Gastrocnemius medialis (tissue), 4 donors: Measurements from ENCODE around the gene IFITM5. TPM values are rescaled to one million over a fixed set of nuclear protein-coding genes. Genes with fewer than 3 reads are reported as not detected.

Experiments used
- ATAC-seq, 2 donors: fragments of 150-250 bp; one replicate each; pipeline ENCODE4 v1.9.1; 2016
- DNase-seq, 2 donors: peaks; one replicate each; pipeline ENCODE4 v3.0.0-alpha.2; 2019
- H3K27ac ChIP-seq, 4 donors: fragments of 200-600 bp; sonication (generic); 1 replicate in 1 of 4; 2 replicates in 3 of 4; pipeline ENCODE4 v1.5.1; 2016 to 2018; ENCODE audit warnings: mild to moderate bottlenecking in 2 of 4, moderate library complexity in 1 of 4
- H3K27me3 ChIP-seq, 3 donors: fragments of 200-600 bp; sonication (generic) in 2 of 3; 1 replicate in 1 of 3; 2 replicates in 2 of 3; pipeline versions ENCODE4 v1.5.1 to v1.6.0; 2016 to 2019; ENCODE audit warnings: mild to moderate bottlenecking in 1 of 3, moderate library complexity in 1 of 3
- H3K36me3 ChIP-seq, 2 donors: fragments of 200-600 bp; sonication (generic) in 1 of 2; one replicate each; pipeline ENCODE4 v1.5.1; 2017 to 2018
- H3K4me1 ChIP-seq, 2 donors: fragments of 200-600 bp; sonication (generic) in 1 of 2; one replicate each; pipeline ENCODE4 v1.5.1; 2016 to 2017; ENCODE audit warnings: mild to moderate bottlenecking in 2 of 2
- H3K4me3 ChIP-seq, 4 donors: fragments of 200-600 bp; sonication (generic) in 3 of 4; 1 replicate in 1 of 4; 2 replicates in 3 of 4; pipeline ENCODE4 v1.5.1; 2016 to 2019; ENCODE audit warnings: mild to moderate bottlenecking in 2 of 4
- H3K9me3 ChIP-seq, 3 donors: fragments of 200-600 bp; sonication (generic) in 2 of 3; 1 replicate in 1 of 3; 2 replicates in 2 of 3; pipeline ENCODE4 v1.5.1; 2016 to 2019
- CTCF ChIP-seq, 5 experiments: fragments of 450-650 bp in 3 of 5; fragments of 200-600 bp in 2 of 5; sonication (generic) in 2 of 5; IDR thresholded peaks in 4 of 5; conservative IDR thresholded peaks in 1 of 5; 1 replicate in 4 of 5; 2 replicates in 1 of 5; pipeline ENCODE4 v1.5.1; 2016 to 2019; ENCODE audit warnings: antibody characterized with exemption in 5 of 5, mild to moderate bottlenecking in 3 of 5, moderate library complexity in 3 of 5
- POLR2A ChIP-seq, 2 donors: fragments of 450-650 bp; IDR thresholded peaks; one replicate each; pipeline ENCODE4 v1.6.1; 2017; ENCODE audit warnings: antibody characterized with exemption in 2 of 2, mild to moderate bottlenecking in 2 of 2, moderate library complexity in 2 of 2
- in situ Hi-C, 4 donors: fragments of 200-750 bp; cut with MboI; loops; one replicate each; pipeline versions ENCODE4 v1.15.0 to v1.8.0; 2017; ENCODE audit warnings: low sequenced_read_pairs in 4 of 4
- intact Hi-C: fragments of 100-400 bp; cut with DNase I; formaldehyde crosslinking; loops from one replicate; pipeline ENCODE4 v1.15.1; 2023; ENCODE audit warnings: low total_unique reads
- total RNA-seq, 4 donors: library from RNA; depleted of rRNA; stranded (reverse); fragments of >200 nt; gene quantifications; one replicate each; pipeline versions ENCODE4 v1.1.0 to v1.2.3, GENCODE V29; 2016

The IFITM5 gene
- total RNA-seq: not detected

DNA sequence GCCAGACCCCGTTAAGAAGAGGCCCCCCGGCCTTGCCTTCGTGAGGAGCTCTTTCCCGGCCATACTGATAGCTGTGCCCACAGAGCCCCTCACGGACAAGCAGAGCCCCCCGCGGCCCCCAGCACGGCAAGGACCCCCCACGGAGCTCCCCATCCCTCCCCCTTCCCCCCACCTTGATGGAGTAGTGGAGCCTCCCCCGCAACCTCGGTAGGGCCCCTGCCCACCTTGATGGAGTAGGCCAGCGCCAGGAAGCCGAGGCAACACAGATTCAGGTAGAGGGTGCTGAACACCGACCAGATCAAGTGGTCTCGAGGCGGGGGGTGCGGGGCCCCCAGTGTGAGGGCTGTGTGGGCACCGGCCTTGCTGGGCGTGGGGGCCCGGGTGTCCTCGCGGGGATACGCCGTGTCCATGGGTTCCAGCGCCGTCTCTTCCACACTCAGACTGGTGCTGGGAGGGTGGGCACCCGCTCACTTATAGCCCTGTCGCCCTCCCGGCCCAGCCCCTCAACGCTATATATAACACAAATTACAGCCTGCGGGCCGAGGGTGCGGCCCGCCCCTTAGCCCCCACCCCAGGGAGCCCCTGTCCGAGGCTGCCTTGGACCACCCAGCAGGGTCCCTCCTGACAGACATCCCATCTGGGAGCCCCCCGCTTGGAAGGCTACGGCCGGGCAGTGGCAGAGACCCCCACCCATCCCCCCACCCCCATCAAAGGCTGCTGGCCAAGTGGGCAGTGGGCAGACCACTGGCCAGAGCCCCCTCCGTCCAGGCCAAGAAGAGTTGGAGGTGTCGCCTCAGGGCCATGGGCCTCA, at the start of gene IFITM5:
TSS of gene IFITM5 (minus strand) at position 446 of the 811 bp plus-strand sequence. CDS start at position 410, 36 bp downstream.
- intact Hi-C loops: no loop called here
- in situ Hi-C loops: no loop called here
- Histone ChIP-seq H3K9me3 (no peaks in the 10 kb centered on the region), H3K27me3 (peaks cover 0 to 27% (median 26%) of the 10 kb centered on the region in 3 donors), H3K4me3 (no peak within 1 kb of the TSS), H3K4me1 (no peaks in the 10 kb centered on the region), H3K36me3 (no peaks in the 10 kb centered on the region), H3K27ac (no peak within 1 kb of the TSS)
- no peak for TF ChIP-seq POLR2A (IDR thresholded peaks at IDR 0.05)
- DNase-seq (no peak), ATAC-seq (no peak)

DNA sequence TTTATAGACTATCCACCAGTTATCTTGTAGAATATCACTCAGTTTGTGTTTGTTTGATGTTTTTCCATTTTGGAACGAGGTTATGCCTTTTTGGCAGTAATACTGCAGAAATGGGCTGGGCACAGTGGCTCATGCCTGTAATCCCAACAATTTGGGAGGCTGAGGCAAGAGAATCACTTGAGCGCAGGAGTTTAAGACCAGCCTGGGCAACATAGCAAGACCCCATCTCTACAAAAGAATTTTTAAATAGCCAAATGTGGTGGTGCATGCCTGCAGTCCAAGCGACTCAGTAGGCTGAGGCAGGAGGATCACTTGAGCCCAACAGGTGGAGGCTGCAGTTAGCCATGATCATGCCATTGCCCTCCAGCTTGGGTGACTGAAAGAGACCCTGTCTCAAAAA, 47.2 kb upstream of the IFITM5 start:
- no peaks in the 10 kb centered on the region for H3K36me3 ChIP-seq
- in situ Hi-C loops: no loop called here

DNA sequence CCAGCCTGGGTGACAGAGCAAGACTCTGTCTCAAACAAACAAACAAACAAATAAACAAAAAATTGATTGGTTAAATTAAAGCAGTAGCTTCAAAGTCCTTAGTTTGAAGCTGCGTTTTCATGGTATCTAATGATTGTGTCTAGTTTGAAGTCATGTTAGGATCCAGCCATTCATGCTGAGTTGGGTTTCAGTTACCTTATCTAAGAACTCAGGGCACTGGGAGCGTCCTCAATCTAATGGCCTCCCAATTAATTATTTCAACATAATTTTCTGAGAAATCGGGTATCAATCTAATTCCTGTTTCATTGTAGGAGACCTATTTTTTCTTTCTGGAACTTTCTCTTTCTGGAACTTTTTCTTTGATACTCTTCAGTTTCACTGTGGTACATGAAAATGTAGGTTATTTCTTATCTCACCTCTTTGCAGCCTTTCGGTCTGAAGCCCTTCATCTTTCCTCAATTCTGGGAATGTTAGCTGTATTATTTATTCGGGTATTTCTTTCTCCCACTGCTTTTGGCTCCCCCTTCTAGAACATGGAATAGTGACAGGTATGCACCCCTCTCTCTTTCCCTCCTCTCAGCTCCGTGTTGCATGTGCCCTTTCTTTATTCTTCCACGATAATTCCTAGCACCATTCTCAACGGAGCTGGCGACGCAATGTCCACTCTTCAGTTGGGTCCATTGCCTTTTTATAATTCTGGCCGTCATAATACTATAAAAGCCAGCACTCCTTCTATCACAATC, 45.7 kb upstream of the IFITM5 start:
- intact Hi-C loops: no loop called here
- Histone ChIP-seq H3K4me1 (no peaks in the 10 kb centered on the region), H3K9me3 (no peaks in the 10 kb centered on the region), H3K36me3 (no peaks in the 10 kb centered on the region), H3K27ac (no peak overlapping the region), H3K27me3 (no peaks in the 10 kb centered on the region), H3K4me3 (no peak overlapping the region)
- DNase-seq: no peak
- in situ Hi-C loops: no loop called here
- TF ChIP-seq POLR2A (IDR thresholded peaks at IDR 0.05): no peak
- TF ChIP-seq CTCF (IDR thresholded peaks at IDR 0.05 in 4 of 5, conservative IDR thresholded peaks at IDR 0.05 in 1 of 5): no peak
- ATAC-seq: no peak

More for the DNA sequence above, 47.2 kb upstream of the IFITM5 start:
- intact Hi-C loops: no loop called here
- ATAC-seq (no peak), DNase-seq (no peak)
- no peaks in the 10 kb centered on the region for H3K27me3 ChIP-seq
- no peaks in the 10 kb centered on the region for H3K9me3 ChIP-seq
- no peak overlapping the region for H3K27ac ChIP-seq
- no peak overlapping the region for H3K4me3 ChIP-seq
- H3K4me1 ChIP-seq: no peaks in the 10 kb centered on the region
- TF ChIP-seq POLR2A (IDR thresholded peaks at IDR 0.05): no peak
- no peak for TF ChIP-seq CTCF (IDR thresholded peaks at IDR 0.05 in 4 of 5, conservative IDR thresholded peaks at IDR 0.05 in 1 of 5)

DNA sequence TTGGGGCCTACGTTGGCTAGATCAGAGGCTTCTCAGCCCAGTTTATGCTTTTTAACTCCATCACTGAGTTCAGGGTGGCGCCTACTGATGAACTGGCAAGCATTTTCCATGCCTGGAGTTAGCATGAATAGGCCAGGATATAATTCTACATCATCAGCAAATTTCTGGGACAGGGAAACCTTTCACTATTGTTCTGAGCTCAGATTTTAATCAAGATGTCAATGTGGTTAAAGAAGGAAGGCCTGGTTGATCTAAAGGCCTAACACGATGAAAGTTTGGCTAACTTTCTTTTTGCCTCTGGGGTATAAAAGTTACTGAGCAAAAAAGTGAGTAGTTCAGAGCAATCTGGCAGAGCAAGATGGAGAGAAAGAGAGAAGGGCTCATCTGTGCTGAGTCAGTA, 43.0 kb upstream of the IFITM5 start:
- DNase-seq: no peak
- H3K27ac ChIP-seq: peak overlapping the region; percentile 27 to 57 (median 41)
- H3K4me1 ChIP-seq: no peaks in the 10 kb centered on the region
- H3K27me3 ChIP-seq: peaks cover 0 to 2% (median 0%) of the 10 kb centered on the region in 3 donors
- H3K9me3 ChIP-seq: no peaks in the 10 kb centered on the region
- H3K36me3 ChIP-seq: no peaks in the 10 kb centered on the region
- peak; percentile 24 to 33 for ATAC-seq
- in situ Hi-C loops: no loop called here
- TF ChIP-seq CTCF (IDR thresholded peaks at IDR 0.05 in 4 of 5, conservative IDR thresholded peaks at IDR 0.05 in 1 of 5) (no peak), POLR2A (IDR thresholded peaks at IDR 0.05) (no peak)
- H3K4me3 ChIP-seq: no peak overlapping the region
- intact Hi-C loops: no loop called here
